GM23248 (cell line): ENCODE results near the gene FNDC11. TPM values are rescaled to one million over a fixed set of nuclear protein-coding genes. Genes with fewer than 3 reads are reported as not detected.

Experiments used
- DNase-seq: peaks from one replicate; pipeline ENCODE4 v3.0.0-alpha.2; 2015
- H2AFZ ChIP-seq: fragments of 200-600 bp; sonication (generic); 2 replicates; pipeline ENCODE4 v1.6.1; 2016; ENCODE audit warnings: antibody characterized with exemption
- H3F3A ChIP-seq: fragments of 200-600 bp; sonication (generic); 2 replicates; pipeline ENCODE4 v1.6.1; 2016; ENCODE audit warnings: mild to moderate bottlenecking, antibody characterized with exemption, mixed run types; ENCODE audit not compliant: insufficient read depth
- H3K27ac ChIP-seq: fragments of 200-600 bp; sonication (generic); 2 replicates; pipeline ENCODE4 v1.5.1; 2016; ENCODE audit warnings: mild to moderate bottlenecking
- H3K27me3 ChIP-seq: fragments of 200-600 bp; sonication (generic); replicated peaks from 2 replicates; pipeline ENCODE4 v1.6.1; 2016; ENCODE audit warnings: mild to moderate bottlenecking; ENCODE audit not compliant: insufficient read depth
- H3K36me3 ChIP-seq: fragments of 200-600 bp; sonication (generic); 2 replicates; pipeline ENCODE4 v1.6.1; 2016; ENCODE audit warnings: low read depth, mild to moderate bottlenecking
- H3K4me1 ChIP-seq: fragments of 200-600 bp; sonication (generic); 2 replicates; pipeline ENCODE4 v1.6.1; 2016; ENCODE audit warnings: mild to moderate bottlenecking; ENCODE audit not compliant: insufficient read depth
- H3K4me2 ChIP-seq: fragments of 200-600 bp; sonication (generic); one replicate; pipeline ENCODE4 v1.6.1; 2016; ENCODE audit warnings: mild to moderate bottlenecking; ENCODE audit not compliant: unreplicated experiment
- H3K4me3 ChIP-seq: fragments of 200-600 bp; sonication (generic); 2 replicates; pipeline ENCODE4 v1.5.1; 2016; ENCODE audit warnings: mild to moderate bottlenecking
- H3K79me2 ChIP-seq: fragments of 200-600 bp; sonication (generic); 2 replicates; pipeline ENCODE4 v1.6.1; 2016; ENCODE audit warnings: mild to moderate bottlenecking; ENCODE audit not compliant: insufficient read depth
- H3K9ac ChIP-seq: fragments of 200-600 bp; sonication (generic); 2 replicates; pipeline ENCODE4 v1.6.1; 2016; ENCODE audit warnings: mild to moderate bottlenecking
- H3K9me2 ChIP-seq: fragments of 200-600 bp; sonication (generic); 2 replicates; pipeline ENCODE4 v1.6.1; 2016; ENCODE audit warnings: mixed run types, mild to moderate bottlenecking, moderate library complexity; ENCODE audit not compliant: insufficient read depth
- H3K9me3 ChIP-seq: fragments of 200-600 bp; sonication (generic); one replicate; pipeline ENCODE4 v1.6.1; 2017; ENCODE audit warnings: low read depth
- H4K20me1 ChIP-seq: fragments of 200-600 bp; sonication (generic); 2 replicates; pipeline ENCODE4 v1.6.0; 2016; ENCODE audit not compliant: insufficient read depth
- EZH2 ChIP-seq: fragments of 200-600 bp; sonication (generic); IDR thresholded peaks from 2 replicates; pipeline ENCODE4 v1.6.1; 2018; ENCODE audit warnings: antibody characterized with exemption, mild to moderate bottlenecking; ENCODE audit not compliant: insufficient read depth, poor library complexity, severe bottlenecking
- EZH2phosphoT487 ChIP-seq: fragments of 200-600 bp; sonication (generic); IDR thresholded peaks from 2 replicates; pipeline ENCODE4 v1.6.1; 2018; ENCODE audit warnings: antibody characterized with exemption, moderate library complexity, mild to moderate bottlenecking, low read depth; ENCODE audit not compliant: insufficient read depth
- WGBS, 2 experiments: methylation state at CpG; one replicate each; pipeline ENCODE4 v1.1.6; 2015 to 2017; ENCODE audit warnings: low lambda C conversion rate in 2 of 2, low coverage in 1 of 2; ENCODE audit errors: missing lambda C conversion rate in 2 of 2; 5-methylcytosine and 5-hydroxymethylcytosine counted together
- in situ Hi-C: fragments of 300-500 bp; cut with MboI; formaldehyde crosslinking; loops from 2 replicates; pipeline ENCODE4 v1.15.0; 2020
- polyA plus RNA-seq: library from polyadenylated mRNA; unstranded; fragments of >200 nt; fragmentation: Nextera tagmentation; extraction: Ambion mirVana; gene quantifications from 2 replicates; pipeline ENCODE4 v1.2.1, GENCODE V29; 2016
- total RNA-seq: library from RNA; depleted of rRNA; stranded (reverse); fragments of >200 nt; shearing (Covaris generic); gene quantifications from 2 replicates; pipeline ENCODE4 v1.2.3, GENCODE V29; 2014

FNDC11 gene
- total and polyA plus RNA-seq, 2 experiments from 2014 or later, result 0.15 to 0.65 TPM

DNA sequence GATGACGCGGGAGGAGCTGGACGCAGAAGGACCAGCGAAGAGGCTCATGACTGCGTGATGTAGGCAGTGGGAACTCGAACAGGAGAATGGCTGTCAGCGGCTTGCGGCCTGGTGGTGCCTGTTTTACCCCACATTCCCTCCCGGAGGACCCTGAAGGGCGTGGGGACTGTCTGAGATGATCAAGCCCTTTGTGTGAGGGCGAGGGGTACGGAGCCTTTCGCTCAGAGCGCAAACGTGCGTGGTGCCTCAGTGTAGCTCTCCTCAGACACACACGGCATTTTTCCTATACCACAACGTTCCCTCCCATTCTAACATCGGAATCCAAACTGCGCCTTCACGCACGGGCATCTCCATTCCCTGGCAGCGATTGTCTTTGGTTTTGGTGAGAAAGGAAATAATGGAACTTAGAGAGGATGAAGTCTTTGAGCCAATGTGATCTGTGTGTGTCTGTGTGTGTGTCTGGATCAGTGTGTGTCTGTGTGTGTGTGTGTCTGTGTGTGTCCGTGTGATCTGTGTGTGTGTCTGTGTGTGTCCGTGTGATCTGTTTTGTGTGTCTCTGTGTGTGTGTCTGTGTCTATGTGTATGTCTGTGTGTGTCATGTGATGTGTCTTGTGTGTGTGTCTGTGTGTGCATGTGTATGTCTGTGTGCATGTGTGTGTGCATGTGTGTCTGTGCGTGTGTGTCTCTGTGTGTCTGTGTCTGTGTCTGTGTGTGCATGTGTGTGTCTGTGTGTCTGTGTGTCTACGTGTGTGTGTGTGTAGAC lies 22.1 kb upstream of the FNDC11 start:
- no peaks in the 10 kb centered on the region for H3K4me1 ChIP-seq
- no peaks in the 10 kb centered on the region for H3K27me3 ChIP-seq
- H3K4me2 ChIP-seq, result no peak overlapping the region
- no peak for TF ChIP-seq EZH2
- no peak for TF ChIP-seq EZH2phosphoT487
- no peak overlapping the region for H3K4me3 ChIP-seq
- WGBS, 2 experiments, result 52 to 55% methylated on average over 27 of the region's 27 CpGs
- no peak overlapping the region for H3K9ac ChIP-seq
- H3K36me3 ChIP-seq, result no peaks in the 10 kb centered on the region
- H3F3A ChIP-seq, result peaks cover 13% of the 10 kb centered on the region
- no peaks in the 10 kb centered on the region for H3K9me2 ChIP-seq
- no peaks in the 10 kb centered on the region for H3K79me2 ChIP-seq
- no peaks in the 10 kb centered on the region for H4K20me1 ChIP-seq
- in situ Hi-C loops, result no loop called here
- DNase-seq, result no peak
- H2AFZ ChIP-seq, result no peak overlapping the region
- H3K27ac ChIP-seq, result no peak overlapping the region
- no peaks in the 10 kb centered on the region for H3K9me3 ChIP-seq

- Histone ChIP-seq H3K4me1 (no peaks in the 10 kb centered on the region), H4K20me1 (no peaks in the 10 kb centered on the region), H3K27me3 (no peaks in the 10 kb centered on the region), H3K27ac (no peak overlapping the region), H3K4me2 (no peak overlapping the region), H2AFZ (no peak overlapping the region), H3K9ac (no peak overlapping the region), H3K9me2 (no peaks in the 10 kb centered on the region), H3K9me3 (no peaks in the 10 kb centered on the region), H3K4me3 (no peak overlapping the region), H3K36me3 (no peaks in the 10 kb centered on the region), H3F3A (peaks cover 6% of the 10 kb centered on the region), H3K79me2 (no peaks in the 10 kb centered on the region)
- in situ Hi-C loops, result no loop called here
- WGBS, 2 experiments, result 49 to 52% methylated on average over 21 to 24 of the region's 24 CpGs
- no peak for DNase-seq
- no peak for TF ChIP-seq EZH2phosphoT487
- no peak for TF ChIP-seq EZH2
Measured at GRCh38 chr20:63532449-63532971, 21.4 kb upstream of the FNDC11 start.

- Histone ChIP-seq H3K4me1 (no peaks in the 10 kb centered on the region), H3K9me2 (no peaks in the 10 kb centered on the region), H2AFZ (no peak overlapping the region), H3F3A (no peaks in the 10 kb centered on the region), H3K79me2 (no peaks in the 10 kb centered on the region), H3K4me2 (no peak overlapping the region), H3K9me3 (no peaks in the 10 kb centered on the region), H4K20me1 (no peaks in the 10 kb centered on the region), H3K4me3 (no peak overlapping the region), H3K9ac (no peak overlapping the region), H3K27ac (no peak overlapping the region), H3K36me3 (no peaks in the 10 kb centered on the region), H3K27me3 (no peaks in the 10 kb centered on the region)
- no peak for TF ChIP-seq EZH2
- no peak for TF ChIP-seq EZH2phosphoT487
- in situ Hi-C loops, result no loop called here
- 61 to 62% methylated on average over 14 of the region's 14 CpGs for WGBS, 2 experiments
- DNase-seq, result no peak
Measured at GRCh38 chr20:63533388-63533787, 20.6 kb upstream of the FNDC11 start.

DNA sequence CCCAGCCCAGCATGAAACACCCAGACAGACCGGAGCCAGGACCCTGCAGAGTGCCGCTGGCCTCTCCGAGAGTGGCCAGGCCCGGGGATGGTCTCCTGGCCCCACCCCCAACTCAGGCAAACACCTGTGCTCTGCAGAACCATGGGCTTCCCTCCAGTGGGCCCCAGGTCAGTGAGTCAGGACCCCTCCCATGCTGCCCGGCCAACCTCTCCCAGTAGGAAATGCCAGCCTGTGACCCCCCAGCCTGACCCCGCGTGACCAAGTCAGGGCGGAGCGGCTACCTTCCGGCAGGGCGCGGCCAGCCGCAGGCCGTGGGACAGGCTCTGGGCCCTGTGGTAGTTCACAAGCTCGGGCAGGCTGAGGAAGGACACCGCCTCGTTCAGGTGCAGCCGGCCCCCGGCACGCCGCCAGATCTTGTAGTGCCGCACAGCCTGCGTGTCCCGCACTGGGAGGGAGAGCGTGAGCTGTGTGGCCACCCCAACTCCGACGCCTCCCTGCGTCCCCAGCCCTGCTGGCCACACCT lies 20.0 kb upstream of the FNDC11 start:
- no peaks in the 10 kb centered on the region for H4K20me1 ChIP-seq
- no peaks in the 10 kb centered on the region for H3K36me3 ChIP-seq
- no peaks in the 10 kb centered on the region for H3F3A ChIP-seq
- no peak overlapping the region for H3K4me3 ChIP-seq
- H3K9me3 ChIP-seq, result no peaks in the 10 kb centered on the region
- no peaks in the 10 kb centered on the region for H3K4me1 ChIP-seq
- H3K27ac ChIP-seq, result no peak overlapping the region
- H2AFZ ChIP-seq, result no peak overlapping the region
- 51 to 60% methylated on average over 17 to 24 of the region's 28 CpGs for WGBS, 2 experiments
- no peak for DNase-seq
- TF ChIP-seq EZH2phosphoT487 (no peak), EZH2 (no peak)
- in situ Hi-C loops, result no loop called here
- H3K9me2 ChIP-seq, result no peaks in the 10 kb centered on the region
- H3K4me2 ChIP-seq, result no peak overlapping the region
- no peak overlapping the region for H3K9ac ChIP-seq
- no peaks in the 10 kb centered on the region for H3K79me2 ChIP-seq
- H3K27me3 ChIP-seq, result no peaks in the 10 kb centered on the region
